HG03342 (cell line): ENCODE results near the gene ST7.

Experiments
- ATAC-seq: cut with Tn5 transposase; IDR thresholded peaks from one replicate; pipeline ENCODE4 v1.9.1; 2021; ENCODE audit warnings: mild to moderate bottlenecking, moderate library complexity; ENCODE audit not compliant: unreplicated experiment

Gene ST7

DNA sequence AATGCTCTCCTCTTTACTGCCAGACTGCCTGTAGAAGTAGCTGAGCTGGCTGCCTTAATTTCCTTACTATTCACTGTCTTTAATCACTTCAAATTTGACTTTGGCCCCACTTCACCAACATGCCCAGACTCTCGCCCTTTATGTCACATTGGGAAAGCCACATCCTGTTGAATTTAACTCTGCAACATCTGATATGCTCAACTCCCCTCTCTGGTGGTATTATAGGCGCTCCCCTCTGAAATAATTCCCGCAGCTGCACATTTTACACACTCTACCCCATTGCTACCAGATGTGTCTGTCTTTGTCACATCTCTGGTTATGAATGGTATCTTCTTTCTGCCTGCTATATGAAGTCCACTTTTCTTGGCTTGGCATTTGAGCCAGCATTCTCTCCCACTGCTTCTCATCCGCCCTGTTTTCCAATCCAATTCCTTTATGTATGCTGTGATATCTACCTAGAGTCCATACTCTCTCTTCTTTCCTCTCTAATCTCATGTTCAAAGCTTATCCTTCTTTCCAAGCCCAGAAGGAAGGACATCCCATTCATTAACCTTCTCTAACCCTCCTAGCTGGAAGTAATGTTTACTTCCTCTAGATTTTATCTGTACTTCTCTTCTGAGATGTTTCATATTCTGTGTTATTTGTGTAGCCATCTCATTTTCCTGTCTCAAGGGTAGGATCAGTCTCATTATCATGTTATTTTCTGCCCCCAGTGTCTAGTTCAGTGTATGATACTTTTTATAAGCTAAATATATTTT is 134.5 kb downstream of the ST7 start:
- no peak for ATAC-seq

- no peak for ATAC-seq
Observed at GRCh38 chr7:117088623-117089194, 135.4 kb downstream of the ST7 start.

GRCh38 chr7:117090791-117091190 is 137.5 kb downstream of the ST7 start:
- no peak for ATAC-seq

DNA sequence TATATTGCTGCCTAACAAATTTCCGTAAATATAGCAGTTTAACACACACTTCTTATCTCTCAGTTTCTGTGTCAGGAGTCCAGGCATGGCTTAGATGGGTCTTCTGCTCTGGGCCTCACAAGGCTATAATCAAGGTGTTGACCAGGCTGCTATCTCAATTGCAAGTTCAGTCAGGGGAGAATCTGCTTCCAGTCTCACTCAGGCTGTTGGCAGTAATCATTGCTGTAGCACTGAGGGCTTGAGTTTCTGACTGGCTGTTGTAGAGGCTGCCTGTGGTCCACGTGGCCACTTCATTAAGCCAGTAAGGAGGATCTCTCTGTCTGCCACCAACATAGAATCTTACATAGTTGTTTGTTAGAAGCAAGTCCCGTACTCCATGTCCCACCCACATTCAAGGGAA is 138.4 kb downstream of the ST7 start:
- no peak for ATAC-seq

DNA sequence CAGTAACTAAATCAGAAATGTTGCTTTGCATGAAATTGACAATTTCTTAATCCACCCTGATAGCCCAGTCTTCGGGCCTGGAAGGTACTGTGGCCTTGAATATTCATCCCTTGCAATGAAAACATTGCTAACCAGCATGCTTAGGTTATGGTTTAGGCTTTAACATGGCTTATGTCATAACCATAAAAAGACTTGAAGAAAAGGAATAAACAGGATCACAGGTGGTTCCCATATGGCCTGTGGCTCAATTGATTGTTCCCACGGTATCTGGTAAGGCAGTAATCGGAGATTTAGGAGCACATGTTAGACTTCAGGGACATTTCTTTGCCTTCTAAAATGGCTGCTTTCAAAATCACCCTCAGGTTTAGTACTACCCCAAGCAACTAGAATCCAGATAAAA is 139.5 kb downstream of the ST7 start:
- ATAC-seq = no peak

GRCh38 chr7:117094457-117094856 is 141.2 kb downstream of the ST7 start:
- no peak for ATAC-seq

DNA sequence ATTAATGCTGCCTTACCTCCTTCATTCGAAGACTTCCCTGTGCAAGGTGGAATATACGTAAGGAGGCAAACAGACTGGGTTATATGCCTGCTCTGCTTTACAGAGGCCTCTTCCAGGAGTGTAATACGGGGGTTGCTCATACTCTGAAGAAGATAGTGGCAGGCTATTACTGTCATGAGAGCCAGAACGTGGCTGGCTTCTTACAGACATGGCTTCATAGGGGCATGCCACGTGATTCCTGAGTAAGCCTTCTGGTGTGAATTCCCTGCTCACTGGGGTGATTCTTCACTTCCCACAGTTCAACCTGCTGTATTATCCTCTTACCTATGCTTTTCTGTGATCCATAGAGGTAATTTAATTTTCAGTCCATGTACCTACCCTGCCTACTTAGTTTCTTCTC is 141.8 kb downstream of the ST7 start:
- ATAC-seq = no peak

DNA sequence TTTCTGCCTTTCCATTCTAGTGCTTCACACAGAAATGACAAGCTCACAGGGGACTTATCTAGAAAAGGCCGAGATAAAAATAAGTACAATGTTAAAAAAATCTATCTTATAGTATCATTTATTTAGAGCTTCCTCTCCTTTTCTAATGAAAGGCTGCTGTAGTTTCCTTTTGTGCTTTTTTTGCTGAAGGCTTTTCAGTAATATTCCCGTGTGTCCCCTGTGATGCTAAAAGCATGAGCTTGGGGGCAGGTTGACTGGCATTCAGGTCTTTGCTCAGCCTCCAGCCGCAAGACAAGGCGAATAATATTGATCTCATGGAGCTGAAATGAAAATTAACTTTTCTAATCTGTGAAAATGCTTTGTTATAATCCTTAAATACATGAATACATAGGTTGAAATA is 143.0 kb downstream of the ST7 start:
- no peak for ATAC-seq

DNA sequence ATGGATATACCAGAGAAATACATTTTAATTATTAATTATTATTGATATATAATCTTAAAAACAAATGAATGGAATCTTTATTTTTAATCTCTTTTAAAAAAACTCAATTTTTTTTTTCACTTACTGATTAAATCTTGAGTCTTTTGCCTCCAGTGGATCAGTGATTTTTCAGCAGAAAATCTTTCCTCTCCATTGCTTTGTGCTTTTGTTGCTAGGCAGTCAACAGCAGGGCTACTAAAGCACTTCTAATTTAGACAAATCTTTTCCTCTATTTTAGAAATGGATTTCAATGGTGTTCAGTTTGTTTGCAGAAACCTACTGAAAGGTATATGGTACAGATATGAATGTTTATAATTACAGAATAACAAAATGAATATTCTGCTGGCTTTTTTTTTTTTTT is 143.6 kb downstream of the ST7 start:
- ATAC-seq = no peak

- no peak for ATAC-seq
Observed at GRCh38 chr7:117097860-117098259, 144.6 kb downstream of the ST7 start.

- no peak for ATAC-seq
Observed at GRCh38 chr7:117098457-117098856, 145.2 kb downstream of the ST7 start.

DNA sequence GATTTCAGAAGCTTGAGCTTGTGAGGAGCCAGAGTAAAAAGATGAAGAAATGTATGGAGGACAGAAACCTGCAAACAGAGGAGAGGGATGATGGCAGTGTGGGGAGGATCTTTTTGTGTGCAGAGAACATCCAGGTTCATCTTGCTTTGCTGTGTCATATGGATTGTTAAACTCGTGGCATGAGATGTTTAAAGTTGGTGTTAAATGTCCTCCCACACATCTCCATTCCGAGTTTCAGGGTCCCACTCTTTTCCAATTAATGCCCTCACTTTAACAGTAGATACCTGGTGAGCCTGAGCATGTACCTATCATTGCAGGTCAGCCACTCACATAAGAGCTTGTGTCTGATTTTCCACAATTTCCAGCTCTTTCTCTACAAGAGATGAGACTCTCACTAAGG is 147.7 kb downstream of the ST7 start:
- ATAC-seq = no peak

- ATAC-seq = peak; percentile 95
Observed at GRCh38 chr7:117110480-117111315, 157.4 kb downstream of the ST7 start.

DNA sequence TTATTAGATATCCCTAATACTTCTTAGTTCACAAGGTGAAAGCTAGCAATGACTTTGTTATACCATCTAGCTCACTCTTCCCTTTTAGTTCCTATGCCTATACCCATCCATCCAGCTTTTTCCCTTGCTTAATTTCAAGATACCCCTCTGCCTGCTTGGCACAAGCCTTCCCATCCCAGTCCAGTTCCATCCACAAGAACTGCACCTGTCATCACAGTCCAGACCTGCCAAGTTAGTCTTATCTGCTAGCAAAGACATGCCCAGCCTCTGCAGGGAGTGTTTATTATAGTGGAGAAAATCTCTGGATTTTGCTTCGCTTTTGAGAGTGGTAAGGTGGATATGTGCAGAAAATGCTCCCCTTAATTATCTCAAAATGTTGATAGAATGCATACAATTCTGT is 158.2 kb downstream of the ST7 start:
- no peak for ATAC-seq

GRCh38 chr7:117112640-117113039 is 159.3 kb downstream of the ST7 start:
- ATAC-seq = no peak

GRCh38 chr7:117113871-117114270 is 160.6 kb downstream of the ST7 start:
- no peak for ATAC-seq

- no peak for ATAC-seq
Observed at GRCh38 chr7:117114272-117114671, 161.0 kb downstream of the ST7 start.

GRCh38 chr7:117116211-117116610 is 162.9 kb downstream of the ST7 start:
- ATAC-seq = no peak

DNA sequence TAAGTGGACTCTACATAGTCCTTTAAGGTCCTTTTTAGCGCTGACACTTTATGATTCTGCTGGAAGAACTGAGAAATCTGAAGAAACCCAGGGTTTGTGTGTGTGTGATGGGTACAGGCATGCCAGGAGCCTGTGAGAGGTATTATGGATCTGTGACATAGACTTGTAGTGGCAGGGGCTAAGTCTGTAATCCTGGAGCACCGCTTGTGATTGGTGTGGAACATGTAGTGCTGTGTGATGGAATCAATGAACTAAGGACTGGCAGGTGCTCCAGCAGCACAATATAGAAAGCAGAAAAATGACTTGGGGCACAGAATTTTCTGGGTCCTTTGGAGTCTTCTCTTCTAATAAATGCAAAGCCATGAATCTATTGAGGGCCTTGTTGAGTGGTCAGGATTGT is 163.9 kb downstream of the ST7 start:
- ATAC-seq = no peak

DNA sequence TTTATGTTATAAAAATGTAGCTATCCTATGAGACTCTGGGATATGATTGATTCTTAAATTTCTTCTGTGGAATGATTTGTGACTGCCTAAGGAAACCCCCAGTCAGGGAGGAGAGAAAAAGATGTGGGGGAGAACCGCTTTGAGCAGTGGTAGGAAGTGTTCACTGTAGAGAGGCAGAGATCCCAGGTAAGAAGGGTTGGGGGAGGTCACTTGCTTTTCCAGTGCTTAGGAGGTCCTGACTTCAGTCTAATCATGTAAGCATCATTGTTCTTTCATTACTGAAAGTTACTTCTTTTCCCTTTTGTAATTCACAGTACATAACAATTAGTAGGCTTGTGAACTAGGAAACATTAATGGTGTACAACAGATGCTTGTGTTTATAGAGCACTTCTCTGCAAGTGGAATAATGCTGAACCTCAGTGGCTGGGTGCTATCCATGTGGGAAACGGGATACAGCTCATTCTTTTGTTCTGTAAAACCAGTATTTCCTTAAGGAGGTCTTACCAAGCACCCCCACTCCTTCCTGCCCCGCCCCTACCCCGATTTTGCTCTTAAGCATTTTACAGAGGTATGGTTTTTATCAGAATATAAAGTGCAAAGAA is 165.4 kb downstream of the ST7 start:
- no peak for ATAC-seq

GRCh38 chr7:117119192-117119924 is 166.1 kb downstream of the ST7 start:
- ATAC-seq = no peak
